LNCaP clone FGC (cell line): Measurements from ENCODE around the gene PDE8A.
"Not testable (repeated sequence)": the region's sequence is repeated elsewhere in the genome, so short reads cannot be mapped to it uniquely, and the experiment has no call there.

Source experiments
- DNase-seq: peaks from one replicate; pipeline ENCODE4 v3.0.0-alpha.2; 2011; ENCODE audit warnings: low read depth
- H3K4me3 ChIP-seq: 2 replicates; pipeline ENCODE4 v1.5.1; 2011; ENCODE audit warnings: mild to moderate bottlenecking, low read depth, low read length, control low read depth
- CTCF ChIP-seq: IDR thresholded peaks from 2 replicates; pipeline ENCODE4 v1.5.1; 2012; ENCODE audit warnings: mild to moderate bottlenecking; ENCODE audit not compliant: control insufficient read depth, insufficient read depth; ENCODE audit errors: extremely low read depth

PDE8A gene

GRCh38 chr15:85171736-85172135 lies 190.1 kb downstream of the PDE8A start:
- DNase-seq, result no peak
- H3K4me3 ChIP-seq, result no peak overlapping the region
- TF ChIP-seq CTCF, result no peak

- no peak overlapping the region for H3K4me3 ChIP-seq
- no peak for TF ChIP-seq CTCF
- no peak for DNase-seq
Measured at GRCh38 chr15:85172846-85173490, 191.3 kb downstream of the PDE8A start.

- not testable (repeated sequence) for DNase-seq, H3K4me3 ChIP-seq
Measured at GRCh38 chr15:85173630-85174029, 192.0 kb downstream of the PDE8A start.

- no peak for TF ChIP-seq CTCF
- H3K4me3 ChIP-seq, result no peak overlapping the region
- DNase-seq, result no peak
Measured at GRCh38 chr15:85174521-85174920, 192.9 kb downstream of the PDE8A start.

GRCh38 chr15:85177042-85177515 lies 195.4 kb downstream of the PDE8A start:
- peak; percentile 33 for DNase-seq
- not testable (repeated sequence) for H3K4me3 ChIP-seq

- no peak for TF ChIP-seq CTCF
- H3K4me3 ChIP-seq, result no peak overlapping the region
- no peak for DNase-seq
Measured at GRCh38 chr15:85178308-85178707, 196.7 kb downstream of the PDE8A start.

- TF ChIP-seq CTCF, result no peak
- no peak for DNase-seq
- H3K4me3 ChIP-seq, result no peak overlapping the region
Measured at GRCh38 chr15:85179700-85180099, 198.0 kb downstream of the PDE8A start.

- H3K4me3 ChIP-seq, DNase-seq: not testable (repeated sequence)
Measured at GRCh38 chr15:85185350-85185749, 203.7 kb downstream of the PDE8A start.

- H3K4me3 ChIP-seq, DNase-seq: not testable (repeated sequence)
Measured at GRCh38 chr15:85188171-85188577, 206.5 kb downstream of the PDE8A start.
